Parathyroid adenoma (tissue), 2 donors: ENCODE measurements around the gene TRIM60.

Experiments
- H2AFZ ChIP-seq: fragments of 300-600 bp; sonication (generic); one replicate; pipeline ENCODE4 v1.7.0; 2017; ENCODE audit warnings: antibody characterized with exemption, mild to moderate bottlenecking
- H3K27ac ChIP-seq: fragments of 300-600 bp; sonication (generic); one replicate; pipeline ENCODE4 v1.7.0; 2017
- H3K27me3 ChIP-seq: fragments of 300-600 bp; sonication (generic); one replicate; pipeline ENCODE4 v1.7.0; 2017; ENCODE audit warnings: low read length; ENCODE audit not compliant: control insufficient read depth, insufficient read depth
- H3K36me3 ChIP-seq: fragments of 300-600 bp; sonication (generic); one replicate; pipeline ENCODE4 v1.7.0; 2017; ENCODE audit warnings: low read length; ENCODE audit not compliant: control insufficient read depth, insufficient read depth
- H3K4me1 ChIP-seq: fragments of 300-600 bp; sonication (generic); one replicate; pipeline ENCODE4 v1.7.0; 2017; ENCODE audit warnings: control low read depth
- H3K4me2 ChIP-seq: fragments of 300-600 bp; sonication (generic); one replicate; pipeline ENCODE4 v1.7.0; 2017; ENCODE audit warnings: low read length
- H3K4me3 ChIP-seq: fragments of 300-600 bp; sonication (generic); one replicate; pipeline ENCODE4 v1.7.0; 2017; ENCODE audit warnings: low read depth, low read length
- H3K79me2 ChIP-seq: fragments of 300-600 bp; sonication (generic); one replicate; pipeline ENCODE4 v1.7.0; 2017; ENCODE audit warnings: control low read depth
- H3K9ac ChIP-seq: fragments of 300-600 bp; sonication (generic); one replicate; pipeline ENCODE4 v1.7.0; 2017; ENCODE audit warnings: mild to moderate bottlenecking
- H3K9me3 ChIP-seq: fragments of 300-600 bp; sonication (generic); one replicate; pipeline ENCODE4 v1.7.0; 2017; ENCODE audit warnings: low read length; ENCODE audit not compliant: control insufficient read depth
- CTCF ChIP-seq: fragments of 300-600 bp; sonication (generic); IDR thresholded peaks from one replicate; pipeline ENCODE4 v1.7.0; 2017; ENCODE audit warnings: antibody characterized with exemption, mild to moderate bottlenecking
- donor health status: primary hyperparathyroidism.

TRIM60 gene

GRCh38 chr4:165027762-165028402, 3.9 kb upstream of the TRIM60 start:
- Histone ChIP-seq H3K9ac (no peak overlapping the region), H3K27ac (no peak overlapping the region), H2AFZ (no peak overlapping the region), H3K4me2 (no peak overlapping the region), H3K79me2 (no peaks in the 10 kb centered on the region), H3K9me3 (no peaks in the 10 kb centered on the region), H3K36me3 (no peaks in the 10 kb centered on the region), H3K27me3 (no peaks in the 10 kb centered on the region), H3K4me3 (no peak overlapping the region), H3K4me1 (no peaks in the 10 kb centered on the region)
- no peak for TF ChIP-seq CTCF

- Histone ChIP-seq H3K27me3 (no peaks in the 10 kb centered on the region), H3K4me1 (no peaks in the 10 kb centered on the region), H3K9ac (no peak overlapping the region), H3K4me2 (no peak overlapping the region), H3K4me3 (no peak overlapping the region), H3K27ac (no peak overlapping the region), H3K79me2 (no peaks in the 10 kb centered on the region), H3K36me3 (no peaks in the 10 kb centered on the region), H3K9me3 (no peaks in the 10 kb centered on the region), H2AFZ (no peak overlapping the region)
- TF ChIP-seq CTCF = no peak
Measured at GRCh38 chr4:165048170-165048569, 16.4 kb downstream of the TRIM60 start.

GRCh38 chr4:165052627-165053026, 20.8 kb downstream of the TRIM60 start:
- Histone ChIP-seq H3K79me2 (no peaks in the 10 kb centered on the region), H2AFZ (no peak overlapping the region), H3K4me1 (no peaks in the 10 kb centered on the region), H3K27me3 (no peaks in the 10 kb centered on the region), H3K9ac (no peak overlapping the region), H3K27ac (no peak overlapping the region), H3K9me3 (no peaks in the 10 kb centered on the region), H3K4me3 (no peak overlapping the region), H3K36me3 (no peaks in the 10 kb centered on the region), H3K4me2 (no peak overlapping the region)
- no peak for TF ChIP-seq CTCF

- Histone ChIP-seq H2AFZ (no peak within 1 kb of the TSS), H3K27ac (no peak within 1 kb of the TSS), H3K9me3 (no peaks in the 10 kb centered on the region), H3K79me2 (no peaks in the 10 kb centered on the region), H3K4me2 (no peak within 1 kb of the TSS), H3K4me1 (no peaks in the 10 kb centered on the region), H3K4me3 (no peak within 1 kb of the TSS), H3K36me3 (no peaks in the 10 kb centered on the region), H3K9ac (no peak within 1 kb of the TSS), H3K27me3 (no peaks in the 10 kb centered on the region)
- no peak for TF ChIP-seq CTCF
Measured at GRCh38 chr4:165053645-165054044, 21.8 kb downstream of the TRIM60 start, which contains the start of gene TRIM75. TRIM75 (plus strand) TSS chr4:165053866; CDS start chr4:165059148, 5,282 bp downstream.

GRCh38 chr4:165055601-165056000, 23.8 kb downstream of the TRIM60 start:
- Histone ChIP-seq H3K4me3 (no peak overlapping the region), H3K27ac (no peak overlapping the region), H3K4me1 (no peaks in the 10 kb centered on the region), H2AFZ (no peak overlapping the region), H3K4me2 (no peak overlapping the region), H3K9me3 (no peaks in the 10 kb centered on the region), H3K79me2 (no peaks in the 10 kb centered on the region), H3K9ac (no peak overlapping the region), H3K27me3 (no peaks in the 10 kb centered on the region), H3K36me3 (no peaks in the 10 kb centered on the region)
- no peak for TF ChIP-seq CTCF
